ENCODE results near the gene COL19A1. TPM values are rescaled to one million over a fixed set of nuclear protein-coding genes. Genes with fewer than 3 reads are reported as not detected.
A peak's percentile ranks its signal among the peaks of the same experiment; 100 is the strongest.
"Not testable (repeated sequence)": the region's sequence is repeated elsewhere in the genome, so short reads cannot be mapped to it uniquely, and the experiment has no call there.

COL19A1 gene
- polyA plus RNA-seq, 1 donor from 2014 or later: 5.3 TPM

DNA sequence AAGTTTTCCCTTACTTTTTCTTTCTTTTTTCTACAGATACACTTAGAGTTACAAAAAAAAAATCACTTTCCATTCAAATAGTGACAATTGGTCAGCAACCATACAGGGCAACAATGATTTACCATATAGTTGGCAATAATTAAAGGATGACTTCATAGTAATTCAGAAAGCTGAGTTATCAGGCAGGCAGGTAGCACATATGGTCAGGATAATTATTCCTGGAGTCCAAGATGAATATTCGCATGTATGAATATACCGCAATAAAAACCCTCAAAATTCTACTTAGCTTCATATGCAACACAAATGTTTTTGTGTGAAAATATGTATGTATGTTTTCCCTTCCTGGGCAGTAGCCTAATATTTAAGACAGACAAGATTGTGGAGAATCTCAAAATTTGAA is 34.5 kb downstream of the COL19A1 start:
- no peak overlapping the region for H3K27ac Mint-ChIP-seq
- H3K9me3 Mint-ChIP-seq: peaks cover 0 to 3% (median 0%) of the 10 kb centered on the region in 3 donors
- no peaks in the 10 kb centered on the region for H3K27me3 Mint-ChIP-seq
- H3K36me3 Mint-ChIP-seq: peaks cover 7% of the 10 kb centered on the region
- no peak overlapping the region for H3K4me3 Mint-ChIP-seq
- peaks cover 0 to 2% (median 2%) of the 10 kb centered on the region in 3 donors for H3K4me1 Mint-ChIP-seq

GRCh38 chr6:69901361-69901760 is 35.0 kb downstream of the COL19A1 start:
- Mint-ChIP-seq H3K4me3 (no peak overlapping the region), H3K9me3 (peaks cover 0 to 3% (median 0%) of the 10 kb centered on the region in 3 donors), H3K27me3 (no peaks in the 10 kb centered on the region), H3K4me1 (peaks cover 0 to 2% (median 0%) of the 10 kb centered on the region in 3 donors), H3K27ac (no peak overlapping the region), H3K36me3 (peaks cover 7% of the 10 kb centered on the region)

GRCh38 chr6:69907981-69908498 is 41.7 kb downstream of the COL19A1 start:
- H3K27ac Mint-ChIP-seq: no peak overlapping the region
- H3K36me3 Mint-ChIP-seq: peaks cover 4% of the 10 kb centered on the region
- H3K27me3 Mint-ChIP-seq: no peaks in the 10 kb centered on the region
- peaks cover 0 to 3% (median 0%) of the 10 kb centered on the region in 3 donors for H3K9me3 Mint-ChIP-seq
- H3K4me3 Mint-ChIP-seq: no peak overlapping the region
- peaks cover 0 to 6% (median 0%) of the 10 kb centered on the region in 3 donors for H3K4me1 Mint-ChIP-seq

DNA sequence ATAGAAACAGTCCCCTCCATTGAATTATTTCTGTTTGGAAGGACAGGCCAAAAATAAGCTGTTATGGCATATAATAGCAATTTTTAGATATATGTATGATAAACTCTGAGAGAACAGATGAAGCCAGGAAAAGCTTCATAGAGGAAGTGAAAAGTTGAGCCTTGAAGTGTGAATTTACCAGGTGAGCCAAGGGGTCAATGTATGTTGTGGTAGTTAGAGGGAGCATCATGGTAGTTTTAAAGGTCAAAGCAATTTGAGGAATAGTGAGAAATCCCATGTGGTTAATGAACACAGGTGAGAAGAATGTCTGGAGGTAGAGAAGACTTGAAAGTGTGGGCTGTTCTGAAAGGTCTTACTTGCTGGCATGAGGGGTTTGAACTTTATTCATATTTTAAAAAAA is 47.0 kb downstream of the COL19A1 start:
- peak overlapping the region in 1 of 4 donors; percentile 13 for H3K4me3 Mint-ChIP-seq
- peaks cover 11 to 33% (median 14%) of the 10 kb centered on the region in 3 donors for H3K4me1 Mint-ChIP-seq
- H3K27ac Mint-ChIP-seq: peak overlapping the region in 1 of 3 donors; percentile 59
- H3K36me3 Mint-ChIP-seq: peaks cover 3% of the 10 kb centered on the region
- peaks cover 0 to 3% (median 0%) of the 10 kb centered on the region in 3 donors for H3K9me3 Mint-ChIP-seq
- no peaks in the 10 kb centered on the region for H3K27me3 Mint-ChIP-seq

DNA sequence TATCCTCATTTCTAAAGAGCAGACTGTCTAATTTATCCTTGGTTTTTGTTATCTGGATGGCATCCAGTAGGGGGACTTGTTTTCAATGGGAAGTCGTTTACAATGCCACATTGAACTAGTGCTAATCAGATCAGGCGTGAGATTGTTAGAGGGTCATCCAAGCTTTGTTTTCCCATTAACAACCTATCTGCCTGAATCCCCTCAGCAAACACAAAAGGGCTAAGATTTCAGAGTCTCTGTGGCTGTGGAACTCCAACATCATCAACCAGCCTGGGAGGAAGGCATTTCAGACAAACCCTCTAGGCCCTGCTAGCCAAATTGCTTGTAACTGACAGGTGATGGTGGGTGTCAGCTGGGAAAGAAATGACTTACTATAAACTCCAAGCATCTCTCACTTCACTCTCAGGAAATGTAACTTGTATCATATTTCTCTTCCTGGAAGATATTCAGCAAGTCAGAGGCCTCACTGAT is 47.7 kb downstream of the COL19A1 start:
- H3K4me1 Mint-ChIP-seq: peaks cover 14 to 37% (median 15%) of the 10 kb centered on the region in 3 donors

GRCh38 chr6:69915346-69915745 is 49.0 kb downstream of the COL19A1 start:
- Mint-ChIP-seq H3K27ac (no peak overlapping the region), H3K36me3 (peaks cover 3% of the 10 kb centered on the region), H3K4me3 (no peak overlapping the region), H3K9me3 (peaks cover 0 to 3% (median 0%) of the 10 kb centered on the region in 3 donors), H3K27me3 (no peaks in the 10 kb centered on the region), H3K4me1 (peaks cover 14 to 37% (median 18%) of the 10 kb centered on the region in 3 donors)

More for the DNA sequence above, 47.7 kb downstream of the COL19A1 start:
- Mint-ChIP-seq H3K4me3 (no peak overlapping the region), H3K27ac (no peak overlapping the region), H3K9me3 (peaks cover 0 to 3% (median 0%) of the 10 kb centered on the region in 3 donors), H3K36me3 (peaks cover 3% of the 10 kb centered on the region), H3K27me3 (no peaks in the 10 kb centered on the region)

- H3K4me3 Mint-ChIP-seq: peak overlapping the region in 1 of 4 donors; percentile 76
- peak overlapping the region in 1 of 3 donors; percentile 4 for H3K27ac Mint-ChIP-seq
- peaks cover 0 to 2% (median 0%) of the 10 kb centered on the region in 3 donors for H3K9me3 Mint-ChIP-seq
- peaks cover 14 to 32% (median 18%) of the 10 kb centered on the region in 3 donors for H3K4me1 Mint-ChIP-seq
- H3K36me3 Mint-ChIP-seq: no peaks in the 10 kb centered on the region
- no peaks in the 10 kb centered on the region for H3K27me3 Mint-ChIP-seq
Measured at GRCh38 chr6:69917834-69918233, 51.5 kb downstream of the COL19A1 start.

DNA sequence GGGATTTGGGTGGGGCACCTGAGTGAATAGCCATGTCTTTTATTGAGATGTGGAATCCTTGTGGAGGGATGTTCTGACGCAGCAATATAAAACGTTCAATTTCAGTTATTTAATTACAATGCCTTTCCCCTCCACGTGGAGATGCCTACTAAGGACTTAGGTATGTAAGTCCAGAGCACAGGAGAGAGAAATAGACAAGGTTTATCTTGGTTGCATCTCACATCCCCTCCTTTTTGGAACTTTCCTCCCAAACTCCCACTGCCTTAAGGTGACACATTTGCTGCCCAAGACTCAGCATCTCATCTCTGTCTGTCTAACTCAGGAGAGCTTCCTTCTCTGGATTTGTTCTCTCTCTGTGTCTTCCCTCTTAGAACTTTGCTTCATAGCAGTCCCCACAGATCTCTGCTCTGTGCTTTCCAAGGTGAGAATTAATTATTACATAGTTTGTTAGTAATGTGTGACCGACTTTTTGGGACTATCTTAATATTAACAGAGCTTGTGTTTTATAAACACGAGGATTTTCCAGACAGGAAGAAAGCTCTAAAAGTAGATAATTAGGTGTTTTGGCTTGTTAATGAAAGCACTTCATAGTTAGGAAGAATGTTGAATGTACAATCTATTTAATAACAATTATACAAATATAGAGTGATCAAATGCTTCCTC is 52.6 kb downstream of the COL19A1 start:
- Mint-ChIP-seq H3K4me3 (peak overlapping the region in 1 of 4 donors; percentile 1), H3K27ac (peak overlapping the region in 1 of 3 donors; percentile 0), H3K36me3 (no peaks in the 10 kb centered on the region), H3K9me3 (peaks cover 0 to 3% (median 2%) of the 10 kb centered on the region in 3 donors), H3K27me3 (no peaks in the 10 kb centered on the region), H3K4me1 (peaks cover 12 to 22% (median 12%) of the 10 kb centered on the region in 3 donors)

DNA sequence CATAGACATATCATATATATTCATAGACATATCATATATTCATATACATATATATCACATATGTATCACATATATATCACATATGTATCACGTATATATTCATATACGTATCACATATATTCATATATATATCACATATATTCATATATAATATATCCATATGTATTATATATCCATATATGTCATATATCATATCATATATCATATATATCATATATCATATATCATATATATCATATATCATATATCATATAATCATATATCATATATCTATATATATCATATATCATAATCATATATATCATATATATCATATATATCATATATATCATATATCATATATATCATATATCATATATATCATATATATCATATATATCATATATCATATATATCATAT is 54.7 kb downstream of the COL19A1 start:
- not testable (repeated sequence) for H3K27ac Mint-ChIP-seq, H3K9me3 Mint-ChIP-seq, H3K4me3 Mint-ChIP-seq, H3K27me3 Mint-ChIP-seq, H3K36me3 Mint-ChIP-seq
- peaks cover 12 to 21% (median 13%) of the 10 kb centered on the region in 3 donors for H3K4me1 Mint-ChIP-seq

DNA sequence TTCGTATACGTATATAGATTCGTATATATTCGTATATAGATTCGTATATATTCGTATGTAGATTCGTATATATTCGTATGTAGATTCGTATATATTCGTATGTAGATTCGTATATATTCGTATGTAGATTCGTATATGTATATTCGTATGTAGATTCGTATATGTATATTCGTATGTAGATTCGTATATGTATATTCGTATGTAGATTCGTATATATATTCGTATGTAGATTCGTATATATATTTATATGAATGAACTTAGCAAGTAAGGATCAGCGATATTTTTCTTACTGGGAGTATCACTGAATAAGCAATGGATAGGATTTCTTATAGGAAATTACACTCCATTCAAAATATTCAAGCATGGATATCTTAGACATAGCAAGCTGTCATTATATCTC is 55.3 kb downstream of the COL19A1 start:
- H3K27me3 Mint-ChIP-seq, H3K27ac Mint-ChIP-seq, H3K4me3 Mint-ChIP-seq, H3K36me3 Mint-ChIP-seq: not testable (repeated sequence)
- H3K9me3 Mint-ChIP-seq: peaks cover 5 to 10% (median 5%) of the 10 kb centered on the region in 3 donors
- peaks cover 11 to 17% (median 12%) of the 10 kb centered on the region in 3 donors for H3K4me1 Mint-ChIP-seq

DNA sequence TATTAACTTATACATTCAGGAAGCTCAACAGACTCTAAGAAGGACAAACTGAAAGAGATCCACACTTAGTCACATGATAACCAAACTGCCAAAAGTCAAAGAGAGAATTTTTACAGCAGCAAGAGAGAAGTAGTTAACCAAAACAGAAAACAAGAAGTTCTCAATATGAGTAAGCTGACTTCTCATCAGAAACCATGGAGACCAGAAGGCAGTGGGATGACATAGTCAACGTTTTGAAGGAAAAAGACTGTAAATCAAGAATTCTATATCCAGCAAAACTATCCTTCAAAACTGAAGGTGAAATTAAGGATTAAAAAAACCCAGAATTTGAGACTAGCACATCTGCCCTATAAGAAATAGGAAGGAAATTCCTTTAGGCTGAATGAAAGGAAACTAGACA is 60.4 kb downstream of the COL19A1 start:
- Mint-ChIP-seq H3K36me3 (peaks cover 21% of the 10 kb centered on the region), H3K4me1 (peaks cover 0 to 2% (median 0%) of the 10 kb centered on the region in 3 donors), H3K27me3 (no peaks in the 10 kb centered on the region), H3K4me3 (no peak overlapping the region), H3K9me3 (peaks cover 6 to 10% (median 8%) of the 10 kb centered on the region in 3 donors), H3K27ac (no peak overlapping the region)

- Mint-ChIP-seq H3K4me3 (no peak overlapping the region), H3K9me3 (no peaks in the 10 kb centered on the region), H3K27ac (peak overlapping the region in 1 of 3 donors; percentile 0), H3K27me3 (no peaks in the 10 kb centered on the region), H3K4me1 (peaks cover 4 to 12% (median 9%) of the 10 kb centered on the region in 3 donors), H3K36me3 (peaks cover 13% of the 10 kb centered on the region)
Measured at GRCh38 chr6:69933239-69933638, 66.9 kb downstream of the COL19A1 start.

DNA sequence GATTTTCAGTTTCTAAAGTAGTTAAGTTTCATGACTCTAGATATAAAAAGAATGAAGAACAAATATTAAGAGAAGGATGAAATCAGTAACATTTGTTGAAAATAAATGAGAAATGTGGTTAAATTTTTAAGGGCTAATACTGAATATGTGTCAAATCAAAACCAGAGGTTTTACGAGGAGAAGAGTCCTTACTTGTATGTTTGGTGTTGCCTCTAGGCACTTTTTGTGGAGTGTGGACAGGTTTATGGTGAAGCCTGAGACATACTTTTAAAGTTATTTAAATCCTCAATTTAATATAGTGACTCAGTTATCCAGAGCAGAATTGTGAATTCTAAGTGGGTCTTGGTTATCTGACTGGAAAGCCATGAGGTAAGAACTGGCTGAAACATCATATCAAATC is 68.7 kb downstream of the COL19A1 start:
- Mint-ChIP-seq H3K4me1 (peaks cover 4 to 12% (median 9%) of the 10 kb centered on the region in 3 donors), H3K27me3 (no peaks in the 10 kb centered on the region), H3K27ac (no peak overlapping the region), H3K9me3 (no peaks in the 10 kb centered on the region), H3K36me3 (peaks cover 11% of the 10 kb centered on the region), H3K4me3 (no peak overlapping the region)

- H3K4me1 Mint-ChIP-seq: peaks cover 4 to 12% (median 9%) of the 10 kb centered on the region in 3 donors
- H3K27ac Mint-ChIP-seq: no peak overlapping the region
- peaks cover 0 to 3% (median 0%) of the 10 kb centered on the region in 3 donors for H3K9me3 Mint-ChIP-seq
- no peak overlapping the region for H3K4me3 Mint-ChIP-seq
- H3K27me3 Mint-ChIP-seq: no peaks in the 10 kb centered on the region
- peaks cover 14% of the 10 kb centered on the region for H3K36me3 Mint-ChIP-seq
Measured at GRCh38 chr6:69936674-69937363, 70.5 kb downstream of the COL19A1 start.
